ENCODE results near the gene ZNF740.

Gene ZNF740

DNA sequence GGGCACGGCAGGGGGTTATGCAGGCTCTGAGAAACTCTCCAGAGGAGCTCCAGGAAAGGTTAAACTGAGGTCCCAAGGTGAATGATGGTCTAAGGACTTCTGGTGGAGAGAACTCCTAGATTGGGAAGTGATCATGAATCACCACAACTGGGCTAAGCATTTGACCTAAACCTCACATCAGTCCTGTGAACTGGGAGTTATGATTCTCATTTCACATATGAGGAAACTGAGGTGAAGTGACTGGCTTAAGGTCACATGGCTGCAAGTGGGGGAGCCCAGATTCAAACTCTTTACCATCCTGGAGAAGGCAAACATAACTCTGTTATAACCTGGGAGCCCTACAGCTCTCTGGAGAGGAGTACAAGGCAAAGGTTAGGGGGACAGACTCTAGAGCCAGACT, 47.3 kb downstream of the ZNF740 start:
- no peak for DNase-seq

- DNase-seq, result no peak
Measured at GRCh38 chr12:53229454-53229853, 48.9 kb downstream of the ZNF740 start.

GRCh38 chr12:53230108-53230845, 49.8 kb downstream of the ZNF740 start:
- no peak for DNase-seq

DNA sequence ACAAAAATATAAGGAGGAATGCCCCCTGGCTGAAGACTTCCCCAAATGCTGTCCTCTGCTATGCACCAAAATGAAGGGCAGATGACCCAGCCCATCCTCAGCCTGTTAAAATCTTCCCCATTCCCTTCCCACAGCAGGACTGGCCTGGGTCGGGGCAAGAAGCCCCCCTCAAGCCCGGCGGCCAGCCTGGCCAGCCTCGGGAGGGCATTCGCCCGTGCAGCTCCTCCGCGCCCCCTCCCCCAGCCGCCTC, 51.1 kb downstream of the ZNF740 start:
- DNase-seq, result no peak

DNA sequence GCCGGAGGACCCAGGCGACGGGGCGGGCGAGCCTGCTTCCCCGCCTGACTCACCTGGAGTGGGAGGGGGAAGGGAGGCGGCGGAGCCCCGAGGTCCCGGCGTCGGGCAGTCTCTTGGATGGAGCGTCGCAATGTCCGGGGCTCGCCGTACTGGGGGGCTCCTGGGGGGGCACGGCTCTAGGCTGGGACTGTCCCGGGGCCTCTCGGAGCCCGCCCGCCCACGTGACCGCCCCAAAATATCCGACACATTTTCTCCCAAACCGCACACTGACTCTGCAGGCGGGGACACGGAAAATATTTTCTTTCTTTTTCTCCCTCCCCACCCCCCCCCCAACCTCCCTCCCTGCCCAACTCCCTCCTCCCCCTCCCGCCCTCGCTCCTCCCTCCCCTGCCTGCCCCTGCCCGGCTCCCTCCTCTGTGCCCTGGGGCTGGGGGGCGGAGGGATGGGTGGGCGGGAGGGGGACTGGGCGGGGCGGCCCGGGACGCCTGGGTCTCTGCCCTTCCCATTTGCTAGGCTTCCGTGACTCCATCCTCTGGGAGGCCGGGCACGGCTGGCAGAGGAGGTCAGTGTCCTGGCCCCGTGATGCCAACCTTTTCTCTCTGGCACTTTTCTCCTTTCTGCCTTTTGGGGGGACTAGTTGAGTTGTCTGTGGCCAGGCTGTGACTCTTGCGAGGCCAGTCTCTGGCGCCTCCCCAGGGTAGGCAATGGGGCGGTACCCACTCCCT, 51.6 kb downstream of the ZNF740 start, which contains the start of gene RARG:
TSS of gene RARG (minus strand) at position 289 of the 725 bp plus-strand sequence. CDS start 4,664 bp downstream, outside the sequence.
- DNase-seq, result peak; percentile 88

DNA sequence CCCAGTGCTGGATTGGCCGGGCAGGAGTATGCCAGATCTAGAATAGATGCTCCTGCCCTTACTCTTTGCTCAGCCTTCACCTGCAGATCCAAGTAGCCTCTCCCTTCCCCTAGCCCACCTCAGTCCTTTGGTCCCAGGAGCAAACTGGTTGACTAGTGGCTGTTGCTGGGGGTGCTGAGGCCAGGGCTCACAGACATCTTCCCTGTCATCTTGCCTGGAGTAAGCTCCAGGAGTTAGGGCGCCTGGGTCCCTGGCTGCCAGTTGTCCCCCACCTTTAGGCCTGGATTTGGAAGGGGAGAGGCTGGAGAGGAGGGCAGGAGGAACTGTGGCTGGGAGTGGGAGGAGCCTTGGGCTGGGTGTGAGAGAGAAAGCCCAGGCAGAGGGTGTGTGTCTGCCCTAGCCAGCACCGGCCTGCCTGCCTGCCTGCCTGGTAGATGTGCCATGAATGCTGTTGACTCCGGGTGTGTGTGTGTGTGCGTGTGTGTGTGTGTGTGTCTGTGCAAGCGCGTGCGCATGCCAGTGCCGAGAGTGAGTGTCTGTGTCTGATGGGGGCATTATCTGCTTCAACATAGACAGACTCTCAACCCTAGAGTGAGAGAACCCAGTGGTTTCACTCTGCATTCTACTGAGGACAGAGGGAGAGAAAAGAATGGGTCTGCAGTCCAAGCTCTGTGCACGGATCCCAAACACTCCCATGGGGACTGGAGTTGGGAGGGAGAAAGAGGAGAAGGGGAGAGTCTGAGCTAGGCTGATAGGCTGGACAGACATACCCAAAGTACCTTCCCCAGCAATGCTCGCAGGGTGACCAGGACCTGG, 52.3 kb downstream of the ZNF740 start:
- peak; percentile 70 for DNase-seq

DNA sequence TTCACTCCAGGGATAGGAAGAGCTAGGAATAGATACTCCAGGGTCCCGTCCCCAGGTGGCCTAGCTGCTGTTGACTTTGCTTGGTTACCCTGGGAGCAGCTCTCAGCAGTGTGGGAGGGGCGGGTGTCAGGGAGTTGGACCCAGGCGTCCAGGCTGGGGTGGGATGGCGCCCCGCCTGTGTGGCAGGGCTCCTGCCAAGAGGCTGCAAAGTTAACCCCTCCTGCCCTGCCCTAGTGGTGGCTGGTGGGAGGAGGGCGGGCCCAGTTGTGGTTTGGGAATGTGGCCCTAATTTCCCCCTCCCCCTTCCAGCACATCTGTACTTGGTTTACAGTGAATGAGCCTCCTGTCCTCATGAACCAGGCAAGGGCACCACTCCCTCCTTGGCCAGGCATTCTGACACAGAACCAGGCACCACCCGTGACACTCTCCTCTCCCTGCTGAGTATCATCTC, 53.2 kb downstream of the ZNF740 start:
- DNase-seq, result no peak

- DNase-seq, result peak; percentile 37
Measured at GRCh38 chr12:53234271-53234914, 53.9 kb downstream of the ZNF740 start.

DNA sequence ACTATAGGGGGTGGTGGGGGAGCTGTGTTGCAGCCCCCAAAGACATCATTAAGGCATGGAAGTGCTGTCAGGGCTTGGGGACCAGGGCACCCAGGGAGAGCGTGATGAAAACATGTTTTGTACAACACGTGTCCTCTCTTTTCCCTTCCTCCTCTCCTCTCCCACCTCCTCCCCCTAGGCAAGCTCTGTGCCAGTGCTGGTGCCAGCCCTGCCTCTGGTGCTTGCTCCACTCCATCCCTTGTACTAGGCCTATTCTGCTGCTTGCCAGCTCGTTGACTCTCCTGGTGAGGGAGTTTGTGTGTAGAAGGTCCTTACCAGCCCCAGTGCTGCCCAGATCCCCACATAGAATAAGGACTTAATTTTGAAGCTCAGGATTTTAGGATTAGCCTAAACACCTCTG, 54.6 kb downstream of the ZNF740 start:
- DNase-seq, result no peak

DNA sequence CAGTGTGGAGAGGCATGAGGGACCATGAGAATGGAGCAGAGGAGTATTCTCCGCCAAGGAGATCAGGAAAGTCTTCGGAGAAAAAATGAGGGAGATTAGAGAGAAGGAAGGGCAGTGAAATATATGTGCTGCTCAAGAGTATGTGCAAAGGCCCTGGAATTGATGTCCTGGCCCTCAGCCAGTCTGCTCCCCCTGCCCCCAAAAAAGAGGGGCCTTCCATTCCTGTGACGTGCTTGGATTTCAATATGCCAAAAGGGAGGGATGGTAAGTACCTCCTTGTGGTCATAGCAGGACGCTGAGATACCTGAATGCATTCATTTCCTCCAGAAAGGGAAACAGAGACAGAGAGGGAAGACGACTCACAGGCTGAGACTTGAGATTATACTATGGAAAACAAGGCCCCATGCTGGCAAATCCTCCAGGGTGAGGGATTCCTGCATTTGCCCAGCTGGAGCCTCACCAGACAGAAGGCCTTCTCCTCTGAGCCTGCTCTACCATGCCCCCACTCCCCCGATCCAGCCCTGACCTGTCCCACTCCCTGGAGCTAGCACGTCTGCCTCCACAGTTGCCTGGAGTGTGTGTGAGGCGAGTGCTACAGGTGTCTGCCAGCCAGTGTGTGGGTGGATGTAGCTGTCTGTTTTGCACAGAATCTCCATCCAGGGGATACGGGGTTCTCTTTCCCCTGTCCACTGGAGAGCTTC, 55.4 kb downstream of the ZNF740 start:
- DNase-seq, result no peak

- DNase-seq, result peak; percentile 48
Measured at GRCh38 chr12:53236443-53237111, 56.1 kb downstream of the ZNF740 start.

DNA sequence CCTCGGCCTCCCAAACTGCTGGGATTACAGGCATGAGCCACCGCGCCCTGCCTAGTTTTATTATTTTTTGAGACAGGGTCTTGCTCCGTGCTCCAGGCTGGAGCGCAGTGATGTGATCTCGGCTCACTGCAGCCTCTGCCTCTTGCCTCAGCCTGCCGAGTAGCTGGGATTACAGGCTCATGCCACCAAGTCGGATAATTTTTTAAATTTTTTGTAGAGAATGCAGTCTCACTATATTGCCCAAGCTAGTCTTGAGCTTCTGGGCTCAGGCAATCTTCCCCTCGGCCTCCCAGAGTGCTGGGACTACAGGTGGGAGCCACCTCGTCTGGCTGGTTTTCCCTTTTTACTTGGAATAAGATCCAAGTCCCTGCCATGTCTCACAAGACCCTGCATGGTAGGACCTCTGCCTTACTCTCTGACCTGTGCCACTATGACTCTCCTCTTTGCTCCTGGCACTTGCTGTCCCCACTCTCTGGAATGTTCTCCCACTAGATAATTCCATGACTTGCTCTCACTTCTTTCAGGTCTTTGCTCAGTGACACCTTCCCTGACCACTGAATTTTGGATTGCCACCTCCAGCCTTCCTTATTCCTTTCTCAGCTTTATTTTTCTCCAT, 59.2 kb downstream of the ZNF740 start:
- no peak for DNase-seq

DNA sequence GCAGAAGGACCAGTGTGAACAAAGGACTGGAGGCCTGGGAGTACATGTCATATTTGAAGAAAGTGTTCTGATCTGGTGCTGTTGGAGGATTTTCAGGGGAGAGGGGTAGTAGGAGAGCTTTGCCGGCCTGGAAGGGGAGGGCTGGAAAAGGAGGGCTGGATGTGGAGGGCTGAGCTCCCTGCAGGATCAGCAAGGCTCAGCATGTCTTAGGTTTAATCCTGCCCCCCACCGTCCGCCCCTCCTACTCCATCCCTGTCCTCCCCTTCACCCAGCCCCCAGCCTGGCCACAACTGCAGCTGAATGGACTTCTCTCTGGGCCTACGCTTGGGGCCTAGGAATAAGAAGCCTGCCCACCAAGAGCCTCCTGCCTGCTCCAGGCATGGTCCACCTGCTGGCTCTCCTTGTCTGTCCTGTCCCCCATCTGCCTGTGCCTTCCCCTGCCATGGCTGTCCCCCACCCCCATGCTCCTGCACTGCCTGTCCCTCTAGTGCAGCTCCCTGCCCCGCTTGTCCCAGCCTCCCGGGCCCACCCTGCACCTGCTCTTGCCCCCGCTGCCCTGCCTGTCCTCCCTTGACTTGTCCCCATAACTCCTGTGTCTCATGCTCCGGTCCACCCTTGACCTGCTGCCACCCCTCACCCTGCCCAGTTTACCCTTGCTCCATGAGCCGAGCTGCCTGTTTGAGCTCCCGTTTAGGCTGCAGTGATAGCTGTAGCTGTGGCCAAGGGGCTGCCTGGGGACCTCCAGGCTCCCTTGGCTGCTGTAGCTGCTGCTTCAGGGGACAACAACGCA, 61.3 kb downstream of the ZNF740 start:
- DNase-seq, result no peak

- DNase-seq, result no peak
Measured at GRCh38 chr12:53244337-53244736, 63.8 kb downstream of the ZNF740 start.

Data from CD4-positive, alpha-beta T cell treated with Interleukin-17A for 4 hours (primary cell).